Liver (tissue), 9 donors: ENCODE results near the gene ME1. TPM values are rescaled to one million over a fixed set of nuclear protein-coding genes. Genes with fewer than 3 reads are reported as not detected.

Source experiments
- DNase-seq: peaks from one replicate; pipeline ENCODE4 v3.0.0-alpha.2; 2017; ENCODE audit warnings: low spot score
- H3K27ac ChIP-seq, 2 donors: one replicate each; pipeline ENCODE4 v1.7.0; 2013; ENCODE audit warnings: inconsistent platforms in 2 of 2, low read length in 2 of 2, control low read depth in 1 of 2, low read depth in 1 of 2, mild to moderate bottlenecking in 1 of 2
- H3K27me3 ChIP-seq, 4 donors: one replicate each; pipeline versions ENCODE4 v1.6.1 to v1.7.0; 2013; ENCODE audit warnings: low read length in 3 of 4, inconsistent platforms in 1 of 4, mild to moderate bottlenecking in 1 of 4, moderate library complexity in 1 of 4; ENCODE audit not compliant: control insufficient read depth in 4 of 4, insufficient read depth in 4 of 4
- H3K36me3 ChIP-seq, 4 donors: one replicate each; pipeline versions ENCODE4 v1.6.1 to v1.7.0; 2013; ENCODE audit warnings: low read length in 3 of 4, mild to moderate bottlenecking in 3 of 4, low read depth in 1 of 4, moderate library complexity in 1 of 4; ENCODE audit not compliant: control insufficient read depth in 4 of 4, insufficient read depth in 3 of 4
- H3K4me1 ChIP-seq, 4 donors: one replicate each; pipeline versions ENCODE4 v1.6.1 to v1.7.0; 2013; ENCODE audit warnings: low read length in 3 of 4, mild to moderate bottlenecking in 3 of 4, moderate library complexity in 1 of 4; ENCODE audit not compliant: control insufficient read depth in 4 of 4, insufficient read depth in 4 of 4
- H3K4me3 ChIP-seq, 3 donors: one replicate each; pipeline versions ENCODE4 v1.6.1 to v1.7.0; 2013; ENCODE audit warnings: low read length in 3 of 3, control low read depth in 1 of 3, low read depth in 1 of 3, mild to moderate bottlenecking in 1 of 3
- H3K9ac ChIP-seq, 2 donors: one replicate each; pipeline ENCODE4 v1.7.0; 2013; ENCODE audit warnings: low read length in 2 of 2, mild to moderate bottlenecking in 2 of 2, moderate library complexity in 2 of 2, control low read depth in 1 of 2, low read depth in 1 of 2
- H3K9me3 ChIP-seq, 4 donors: one replicate each; pipeline versions ENCODE4 v1.6.1 to v1.7.0; 2013; ENCODE audit warnings: low read length in 3 of 4; ENCODE audit not compliant: control insufficient read depth in 4 of 4
- CTCF ChIP-seq: fragments of 150-350 bp; IDR thresholded peaks from 2 replicates; pipeline ENCODE4 v1.5.1; 2017; ENCODE audit warnings: improper control_type of control experiment, low read depth, low read length; ENCODE audit not compliant: missing input control
- EGR1 ChIP-seq, 2 donors: IDR thresholded peaks; 2 replicates each; pipeline ENCODE4 v1.6.1; 2016 to 2018; ENCODE audit warnings: antibody characterized with exemption in 2 of 2, low read depth in 2 of 2
- FOXA1 ChIP-seq: IDR thresholded peaks from 2 replicates; pipeline ENCODE4 v1.6.1; 2016; ENCODE audit warnings: antibody characterized with exemption
- FOXA2 ChIP-seq: IDR thresholded peaks from 2 replicates; pipeline ENCODE4 v1.6.1; 2016; ENCODE audit warnings: antibody characterized with exemption
- GABPA ChIP-seq, 2 donors: IDR thresholded peaks in 1 of 2; conservative IDR thresholded peaks in 1 of 2; 2 replicates each; pipeline ENCODE4 v1.6.1; 2016; ENCODE audit warnings: antibody characterized with exemption in 2 of 2, mild to moderate bottlenecking in 1 of 2, moderate library complexity in 1 of 2
- HNF4A ChIP-seq, 2 donors: conservative IDR thresholded peaks; 2 replicates each; pipeline ENCODE4 v1.6.1; 2016; ENCODE audit warnings: antibody characterized with exemption in 2 of 2, mild to moderate bottlenecking in 2 of 2
- HNF4G ChIP-seq: IDR thresholded peaks from 2 replicates; pipeline ENCODE4 v1.6.1; 2016; ENCODE audit warnings: antibody characterized with exemption
- JUND ChIP-seq, 2 donors: IDR thresholded peaks; 2 replicates each; pipeline ENCODE4 v1.6.1; 2016; ENCODE audit warnings: antibody characterized with exemption in 2 of 2
- NR2F2 ChIP-seq: IDR thresholded peaks from 2 replicates; pipeline ENCODE4 v1.6.1; 2016; ENCODE audit warnings: antibody characterized with exemption
- RAD21 ChIP-seq, 2 donors: IDR thresholded peaks; 2 replicates each; pipeline ENCODE4 v1.6.1; 2016; ENCODE audit warnings: antibody characterized with exemption in 2 of 2, mild to moderate bottlenecking in 2 of 2
- REST ChIP-seq: IDR thresholded peaks from 2 replicates; pipeline ENCODE4 v1.6.1; 2016; ENCODE audit warnings: antibody characterized with exemption, mild to moderate bottlenecking
- RXRA ChIP-seq, 2 donors: IDR thresholded peaks; 2 replicates each; pipeline ENCODE4 v1.6.1; 2017 to 2018; ENCODE audit warnings: antibody characterized with exemption in 2 of 2, mild to moderate bottlenecking in 1 of 2
- SP1 ChIP-seq: IDR thresholded peaks from 2 replicates; pipeline ENCODE4 v1.6.1; 2018; ENCODE audit warnings: antibody characterized with exemption, mild to moderate bottlenecking
- TAF1 ChIP-seq: conservative IDR thresholded peaks from 2 replicates; pipeline ENCODE4 v1.6.1; 2016; ENCODE audit warnings: antibody characterized with exemption, mild to moderate bottlenecking
- YY1 ChIP-seq: IDR thresholded peaks from 2 replicates; pipeline ENCODE4 v1.6.1; 2016; ENCODE audit warnings: antibody characterized with exemption, mild to moderate bottlenecking
- ZBTB33 ChIP-seq: IDR thresholded peaks from 2 replicates; pipeline ENCODE4 v1.6.1; 2016; ENCODE audit warnings: antibody characterized with exemption
- WGBS: extraction: QIAGEN DNeasy Blood & Tissue Kit; methylation state at CpG from one replicate; pipeline ENCODE4 v1.1.7; 2013; 5-methylcytosine and 5-hydroxymethylcytosine counted together
- polyA plus RNA-seq, 2 donors: library from polyadenylated mRNA; stranded (reverse) in 1 of 2; unstranded in 1 of 2; fragments of 200-250 nt in 1 of 2; fragments of >200 nt in 1 of 2; fragmentation: Nextera tagmentation in 1 of 2; extraction: Ambion mirVana in 1 of 2; gene quantifications; one replicate each; pipeline versions ENCODE4 v1.2.1 to v1.2.3, GENCODE V29; 2013 to 2015
- total RNA-seq, 2 donors: library from RNA; depleted of rRNA; stranded (reverse); fragments of >200 nt; gene quantifications; one replicate each; pipeline ENCODE4 v1.2.3, GENCODE V29; 2014
- TF ChIP-seq, protein P1 (sequence below): IDR thresholded peaks from 2 replicates; pipeline ENCODE4 v1.6.1; 2016; ENCODE audit warnings: antibody characterized with exemption
- TF ChIP-seq, protein P2 (sequence below): IDR thresholded peaks from 2 replicates; pipeline ENCODE4 v1.6.1; 2016; ENCODE audit warnings: antibody characterized with exemption
- donor health status: healthy.
- donor health status: healthy.
- donor health status: healthy.
- donor health status: healthy.
- donor health status: healthy.

The ME1 gene
- total and polyA plus RNA-seq, 4 donors = 4.3 to 7.8 (median 5.5) TPM

GRCh38 chr6:83215131-83216047 lies 215.5 kb downstream of the ME1 start:
- no peaks in the 10 kb centered on the region for H3K9me3 ChIP-seq
- DNase-seq = peak; percentile 44
- no peaks in the 10 kb centered on the region for H3K36me3 ChIP-seq
- no peak for TF ChIP-seq EGR1 (IDR thresholded peaks at IDR 0.05; ENCODE audit: low read depth in 2 of 2)
- TF ChIP-seq REST = no peak
- no peak for TF ChIP-seq JUND (IDR thresholded peaks at IDR 0.05)
- no peak for TF ChIP-seq SP1
- TF ChIP-seq RAD21 (IDR thresholded peaks at IDR 0.05) = peak; percentile 90 to 95
- no peak for TF ChIP-seq HNF4A (conservative IDR thresholded peaks at IDR 0.05)
- TF ChIP-seq, protein P1, sequence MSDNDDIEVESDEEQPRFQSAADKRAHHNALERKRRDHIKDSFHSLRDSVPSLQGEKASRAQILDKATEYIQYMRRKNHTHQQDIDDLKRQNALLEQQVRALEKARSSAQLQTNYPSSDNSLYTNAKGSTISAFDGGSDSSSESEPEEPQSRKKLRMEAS = no peak
- no peak for TF ChIP-seq FOXA2
- no peak for TF ChIP-seq ZBTB33
- TF ChIP-seq TAF1 = no peak
- peak in 1 of 2 donors; percentile 3 for TF ChIP-seq RXRA (IDR thresholded peaks at IDR 0.05)
- TF ChIP-seq HNF4G = no peak
- TF ChIP-seq CTCF = peak; percentile 89
- TF ChIP-seq GABPA (IDR thresholded peaks at IDR 0.05 in 1 of 2, conservative IDR thresholded peaks at IDR 0.05 in 1 of 2) = no peak
- peak; percentile 20 for TF ChIP-seq YY1
- TF ChIP-seq NR2F2 = no peak
- TF ChIP-seq FOXA1 = no peak
- TF ChIP-seq, protein P2, sequence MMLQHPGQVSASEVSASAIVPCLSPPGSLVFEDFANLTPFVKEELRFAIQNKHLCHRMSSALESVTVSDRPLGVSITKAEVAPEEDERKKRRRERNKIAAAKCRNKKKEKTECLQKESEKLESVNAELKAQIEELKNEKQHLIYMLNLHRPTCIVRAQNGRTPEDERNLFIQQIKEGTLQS = no peak
- H3K4me1 ChIP-seq = no peaks in the 10 kb centered on the region
- H3K4me3 ChIP-seq = no peak overlapping the region
- H3K27me3 ChIP-seq = no peaks in the 10 kb centered on the region
- 30% methylated on average over 7 of the region's 7 CpGs for WGBS
- H3K9ac ChIP-seq = no peak overlapping the region
- H3K27ac ChIP-seq = no peak overlapping the region
